NB4 (cell line): Measurements from ENCODE around the gene DGCR6L.

ENCODE experiments used
- CTCF ChIP-seq: IDR thresholded peaks from one replicate; pipeline ENCODE4 v1.5.1; 2012; ENCODE audit warnings: low read depth, low read length
- MYC ChIP-seq: IDR thresholded peaks from 2 replicates; pipeline ENCODE4 v1.6.1; 2011; ENCODE audit warnings: low read depth, low read length
- POLR2A ChIP-seq: IDR thresholded peaks from 2 replicates; pipeline ENCODE4 v1.6.1; 2011; ENCODE audit warnings: mild to moderate bottlenecking; ENCODE audit not compliant: insufficient read length; ENCODE audit errors: extremely low read depth

GRCh38 chr22:20283674-20284066 lies 36.2 kb downstream of the DGCR6L start:
- TF ChIP-seq CTCF (no peak), POLR2A (no peak), MYC (no peak)
